H9 (cell line): Measurements from ENCODE around the gene TMEM163. TPM values are rescaled to one million over a fixed set of nuclear protein-coding genes. Genes with fewer than 3 reads are reported as not detected.

Experiments
- DNase-seq: peaks from one replicate; pipeline ENCODE4 v3.0.0-alpha.2; 2017
- H2AFZ ChIP-seq: one replicate; pipeline ENCODE4 v1.6.1; 2013; ENCODE audit warnings: mild to moderate bottlenecking, low read length, control low read depth, moderate library complexity
- H2AK5ac ChIP-seq: 2 replicates; pipeline ENCODE4 v1.6.1; 2013; ENCODE audit warnings: low read length, control low read depth, mixed read lengths; ENCODE audit not compliant: insufficient read length
- H2BK120ac ChIP-seq: one replicate; pipeline ENCODE4 v1.6.1; 2013; ENCODE audit warnings: low read depth, mild to moderate bottlenecking, low read length, control low read depth, inconsistent platforms; ENCODE audit not compliant: poor library complexity, severe bottlenecking
- H2BK12ac ChIP-seq: 2 replicates; pipeline ENCODE4 v1.6.1; 2013; ENCODE audit warnings: low read length, control low read depth, mixed read lengths, low read depth; ENCODE audit not compliant: insufficient read length
- H2BK15ac ChIP-seq: 2 replicates; pipeline ENCODE4 v1.6.1; 2013; ENCODE audit warnings: low read depth, low read length, control low read depth
- H2BK20ac ChIP-seq: one replicate; pipeline ENCODE4 v1.6.1; 2013; ENCODE audit warnings: low read depth, mild to moderate bottlenecking, low read length, control low read depth, inconsistent platforms; ENCODE audit not compliant: poor library complexity, severe bottlenecking
- H2BK5ac ChIP-seq: 2 replicates; pipeline ENCODE4 v1.6.1; 2013; ENCODE audit warnings: low read length, control low read depth, mixed read lengths; ENCODE audit not compliant: insufficient read length
- H3K14ac ChIP-seq: 2 replicates; pipeline ENCODE4 v1.6.1; 2013; ENCODE audit warnings: low read length, control low read depth; ENCODE audit not compliant: insufficient read depth
- H3K18ac ChIP-seq: 2 replicates; pipeline ENCODE4 v1.6.1; 2013; ENCODE audit warnings: low read depth, mild to moderate bottlenecking, mixed read lengths, low read length, control low read depth; ENCODE audit not compliant: insufficient read length
- H3K23ac ChIP-seq: 2 replicates; pipeline ENCODE4 v1.6.1; 2013; ENCODE audit warnings: low read length, control low read depth, mixed read lengths, low read depth; ENCODE audit not compliant: insufficient read length
- H3K23me2 ChIP-seq: 2 replicates; pipeline ENCODE4 v1.6.1; 2013; ENCODE audit warnings: low read depth, mild to moderate bottlenecking, mixed read lengths, low read length, control low read depth; ENCODE audit not compliant: insufficient read length, poor library complexity, severe bottlenecking
- H3K27ac ChIP-seq: 2 replicates; pipeline ENCODE4 v1.5.1; 2013; ENCODE audit warnings: low read length, control low read depth, mixed read lengths, low read depth; ENCODE audit not compliant: insufficient read length
- H3K27me3 ChIP-seq: 2 replicates; pipeline ENCODE4 v1.6.1; 2013; ENCODE audit warnings: low read length, control low read depth, inconsistent platforms; ENCODE audit not compliant: insufficient read depth
- H3K4ac ChIP-seq: 2 replicates; pipeline ENCODE4 v1.6.1; 2013; ENCODE audit warnings: low read depth, mild to moderate bottlenecking, control low read depth, inconsistent platforms, low read length, moderate library complexity
- H3K4me1 ChIP-seq: 2 replicates; pipeline ENCODE4 v1.6.1; 2013; ENCODE audit warnings: low read length, control low read depth, inconsistent platforms; ENCODE audit not compliant: insufficient read depth
- H3K4me2 ChIP-seq: 2 replicates; pipeline ENCODE4 v1.6.1; 2013; ENCODE audit warnings: low read length, control low read depth, mixed read lengths; ENCODE audit not compliant: insufficient read length, insufficient read depth
- H3K56ac ChIP-seq: 2 replicates; pipeline ENCODE4 v1.6.1; 2013; ENCODE audit warnings: low read depth, mild to moderate bottlenecking, mixed read lengths, low read length, control low read depth; ENCODE audit not compliant: insufficient read length
- H3K79me1 ChIP-seq: 2 replicates; pipeline ENCODE4 v1.6.1; 2013; ENCODE audit warnings: low read depth, mild to moderate bottlenecking, moderate library complexity, low read length, control low read depth, inconsistent platforms; ENCODE audit not compliant: insufficient read depth, poor library complexity, severe bottlenecking
- H3K79me2 ChIP-seq: 2 replicates; pipeline ENCODE4 v1.6.1; 2013; ENCODE audit warnings: low read length, control low read depth, inconsistent platforms; ENCODE audit not compliant: insufficient read depth
- H3K9ac ChIP-seq: 2 replicates; pipeline ENCODE4 v1.6.1; 2013; ENCODE audit warnings: low read length, control low read depth, mixed read lengths; ENCODE audit not compliant: insufficient read length; ENCODE audit errors: extremely low read depth
- H3K9me3 ChIP-seq: one replicate; pipeline ENCODE4 v1.6.1; 2013; ENCODE audit warnings: low read depth, low read length, inconsistent platforms; ENCODE audit not compliant: control insufficient read depth
- H3T11ph ChIP-seq: one replicate; pipeline ENCODE4 v1.6.1; 2013; ENCODE audit warnings: mild to moderate bottlenecking, low read length, control low read depth, inconsistent platforms
- H4K20me1 ChIP-seq: one replicate; pipeline ENCODE4 v1.6.1; 2013; ENCODE audit not compliant: control insufficient read depth, insufficient read length, insufficient read depth
- H4K5ac ChIP-seq: 2 replicates; pipeline ENCODE4 v1.6.1; 2013; ENCODE audit warnings: low read depth, mild to moderate bottlenecking, mixed read lengths, low read length, control low read depth; ENCODE audit not compliant: insufficient read length
- H4K8ac ChIP-seq: replicated peaks from 2 replicates; pipeline ENCODE4 v1.6.1; 2013; ENCODE audit warnings: low read length, control low read depth, mixed read lengths, low read depth; ENCODE audit not compliant: insufficient read length
- H4K91ac ChIP-seq: 2 replicates; pipeline ENCODE4 v1.6.1; 2013; ENCODE audit warnings: low read depth, mild to moderate bottlenecking, moderate library complexity, mixed read lengths, low read length, control low read depth; ENCODE audit not compliant: insufficient read length
- H3K27ac Mint-ChIP-seq, 3 experiments: 2 replicates in 2 of 3; 3 replicates in 1 of 3; pipeline ENCODE4 v1.8.0; 2020 to 2021; ENCODE audit warnings: mixed read lengths in 3 of 3, mild to moderate bottlenecking in 1 of 3, moderate library complexity in 1 of 3
- H3K27me3 Mint-ChIP-seq: 2 replicates; pipeline ENCODE4 v1.8.0; 2021; ENCODE audit warnings: low read depth, mild to moderate bottlenecking, moderate library complexity, mixed read lengths
- H3K36me3 Mint-ChIP-seq, 3 experiments: 2 replicates in 2 of 3; 3 replicates in 1 of 3; pipeline ENCODE4 v1.8.0; 2020 to 2021; ENCODE audit warnings: low read depth in 3 of 3, mixed read lengths in 3 of 3; ENCODE audit not compliant: insufficient read depth in 1 of 3
- H3K4me1 Mint-ChIP-seq, 2 experiments: 2 replicates each; pipeline ENCODE4 v1.8.0; 2020; ENCODE audit warnings: mixed read lengths in 2 of 2
- H3K4me3 Mint-ChIP-seq, 2 experiments: 2 replicates in 1 of 2; 3 replicates in 1 of 2; pipeline ENCODE4 v1.8.0; 2020 to 2021; ENCODE audit warnings: mild to moderate bottlenecking in 2 of 2, mixed read lengths in 2 of 2, moderate library complexity in 1 of 2
- H3K9me3 Mint-ChIP-seq, 2 experiments: 2 replicates in 1 of 2; 3 replicates in 1 of 2; pipeline ENCODE4 v1.8.0; 2020; ENCODE audit warnings: mild to moderate bottlenecking in 2 of 2, mixed read lengths in 2 of 2, moderate library complexity in 1 of 2
- WGBS: extraction: QIAGEN DNeasy Blood & Tissue Kit; methylation state at CpG from one replicate; pipeline ENCODE4 v1.1.7; 2013; ENCODE audit warnings: missing lambda C conversion rate, low lambda C conversion rate, mixed read lengths; ENCODE audit not compliant: insufficient read length; ENCODE audit errors: extremely low coverage; 5-methylcytosine and 5-hydroxymethylcytosine counted together
- total RNA-seq: library from RNA; stranded (reverse); gene quantifications from 2 replicates; pipeline ENCODE4 v1.2.1, GENCODE V29; 2021
- TF ChIP-seq, protein P1 (sequence below): fragments of 200-600 bp; sonication (generic); conservative IDR thresholded peaks from 3 replicates; pipeline ENCODE4 v1.8.0; 2021; ENCODE audit warnings: antibody characterized with exemption, mild to moderate bottlenecking

The TMEM163 gene
- total RNA-seq, 1 experiment from 2014 or later = 0.39 TPM

DNA sequence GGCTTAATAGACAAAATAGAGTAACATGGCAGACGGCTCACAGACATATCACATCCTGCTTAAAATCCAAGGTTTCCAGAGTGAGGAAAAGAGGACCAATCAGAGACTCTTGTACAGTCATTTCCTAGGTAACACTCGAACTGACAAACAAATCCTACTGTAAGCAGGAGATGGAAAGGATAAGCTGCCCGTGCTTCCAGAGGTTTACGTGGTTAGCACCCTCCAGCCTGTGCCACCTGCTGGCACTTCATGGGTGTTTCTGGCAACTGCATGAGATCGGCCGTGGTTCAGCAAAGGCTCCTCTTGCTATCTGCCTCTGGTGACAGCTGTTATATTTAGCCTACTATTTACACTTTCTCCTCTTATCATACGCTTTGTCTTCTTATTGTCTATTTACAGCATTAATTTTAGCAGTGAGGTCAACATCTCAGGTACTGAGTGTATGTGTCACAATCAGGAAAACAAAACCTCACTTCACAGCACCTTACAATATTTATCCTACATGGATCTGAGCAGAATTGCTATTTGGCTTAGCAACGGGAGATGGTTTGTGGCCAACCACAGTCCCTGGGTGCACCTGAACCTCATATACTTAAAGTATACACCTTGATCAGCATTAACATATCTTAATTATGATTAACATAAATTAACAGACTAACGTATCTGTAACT lies 226.9 kb downstream of the TMEM163 start:
- H3K4me2 ChIP-seq = no peak overlapping the region
- H3K36me3 Mint-ChIP-seq = no peaks in the 10 kb centered on the region

More for the DNA sequence above, 226.9 kb downstream of the TMEM163 start:
- no peak overlapping the region for H3K18ac ChIP-seq
- peaks cover 0 to 6% of the 10 kb centered on the region in 2 experiments; a peak in 3 of 4 replicates for H3K4me1 Mint-ChIP-seq
- H3K9ac ChIP-seq = no peak overlapping the region
- H3K4me1 ChIP-seq = no peaks in the 10 kb centered on the region
- H4K5ac ChIP-seq = no peak overlapping the region
- no peaks in the 10 kb centered on the region for H3K79me1 ChIP-seq
- H4K8ac ChIP-seq = no peak overlapping the region
- no peak overlapping the region for H3K14ac ChIP-seq
- H3K9me3 Mint-ChIP-seq = no peaks in the 10 kb centered on the region
- no peak overlapping the region for H3K27ac ChIP-seq
- no peaks in the 10 kb centered on the region for H3K23me2 ChIP-seq
- no peak overlapping the region for H2BK15ac ChIP-seq
- H3K9me3 ChIP-seq = no peaks in the 10 kb centered on the region
- no peak overlapping the region for H3K27ac Mint-ChIP-seq
- H4K20me1 ChIP-seq = no peaks in the 10 kb centered on the region
- no peak overlapping the region for H3K56ac ChIP-seq
- no peak overlapping the region for H2AFZ ChIP-seq
- no peak overlapping the region for H2BK5ac ChIP-seq
- no peak overlapping the region for H4K91ac ChIP-seq
- no peak for DNase-seq
- no peaks in the 10 kb centered on the region for H3K27me3 ChIP-seq
- no peak overlapping the region for H3K4ac ChIP-seq
- no peaks in the 10 kb centered on the region for H3K79me2 ChIP-seq
- no peaks in the 10 kb centered on the region for H3K27me3 Mint-ChIP-seq
- no peak overlapping the region for H3K23ac ChIP-seq
- TF ChIP-seq, protein P1, sequence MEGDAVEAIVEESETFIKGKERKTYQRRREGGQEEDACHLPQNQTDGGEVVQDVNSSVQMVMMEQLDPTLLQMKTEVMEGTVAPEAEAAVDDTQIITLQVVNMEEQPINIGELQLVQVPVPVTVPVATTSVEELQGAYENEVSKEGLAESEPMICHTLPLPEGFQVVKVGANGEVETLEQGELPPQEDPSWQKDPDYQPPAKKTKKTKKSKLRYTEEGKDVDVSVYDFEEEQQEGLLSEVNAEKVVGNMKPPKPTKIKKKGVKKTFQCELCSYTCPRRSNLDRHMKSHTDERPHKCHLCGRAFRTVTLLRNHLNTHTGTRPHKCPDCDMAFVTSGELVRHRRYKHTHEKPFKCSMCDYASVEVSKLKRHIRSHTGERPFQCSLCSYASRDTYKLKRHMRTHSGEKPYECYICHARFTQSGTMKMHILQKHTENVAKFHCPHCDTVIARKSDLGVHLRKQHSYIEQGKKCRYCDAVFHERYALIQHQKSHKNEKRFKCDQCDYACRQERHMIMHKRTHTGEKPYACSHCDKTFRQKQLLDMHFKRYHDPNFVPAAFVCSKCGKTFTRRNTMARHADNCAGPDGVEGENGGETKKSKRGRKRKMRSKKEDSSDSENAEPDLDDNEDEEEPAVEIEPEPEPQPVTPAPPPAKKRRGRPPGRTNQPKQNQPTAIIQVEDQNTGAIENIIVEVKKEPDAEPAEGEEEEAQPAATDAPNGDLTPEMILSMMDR = no peak
- no peak overlapping the region for H2BK20ac ChIP-seq
- no peak overlapping the region for H2AK5ac ChIP-seq
- no peak overlapping the region for H3K4me3 Mint-ChIP-seq
- WGBS = no CpG with 5 or more reads among the region's 9 CpGs
- no peak overlapping the region for H2BK120ac ChIP-seq
- H2BK12ac ChIP-seq = no peak overlapping the region
- H3T11ph ChIP-seq = no peak overlapping the region
